Karpas-422 (cell line): ENCODE measurements around the gene FXYD7. TPM values are rescaled to one million over a fixed set of nuclear protein-coding genes. Genes with fewer than 3 reads are reported as not detected.

Experiments
- DNase-seq: peaks from one replicate; pipeline ENCODE4 v3.0.0-alpha.2; 2015
- H2AFZ ChIP-seq: fragments of 200-600 bp; sonication (generic); 2 replicates; pipeline ENCODE4 v1.6.1; 2014; ENCODE audit warnings: antibody characterized with exemption, low read length, mixed read lengths
- H3K27ac ChIP-seq: fragments of 200-600 bp; sonication (generic); 2 replicates; pipeline ENCODE4 v1.5.1; 2014; ENCODE audit warnings: mild to moderate bottlenecking, low read length, moderate library complexity
- H3K27me3 ChIP-seq: fragments of 200-600 bp; sonication (generic); 2 replicates; pipeline ENCODE4 v1.6.1; 2014; ENCODE audit warnings: low read length, mixed read lengths
- H3K36me3 ChIP-seq: fragments of 200-600 bp; sonication (generic); 2 replicates; pipeline ENCODE4 v1.6.1; 2014; ENCODE audit warnings: low read length, mixed read lengths; ENCODE audit not compliant: insufficient read depth
- H3K4me1 ChIP-seq: fragments of 200-600 bp; sonication (generic); 2 replicates; pipeline ENCODE4 v1.6.1; 2014; ENCODE audit warnings: mild to moderate bottlenecking, low read length, mixed read lengths
- H3K4me2 ChIP-seq: fragments of 200-600 bp; sonication (generic); 2 replicates; pipeline ENCODE4 v1.6.1; 2014; ENCODE audit warnings: low read length, low read depth, mild to moderate bottlenecking; ENCODE audit not compliant: poor library complexity, severe bottlenecking
- H3K4me3 ChIP-seq: fragments of 200-600 bp; sonication (generic); 2 replicates; pipeline ENCODE4 v1.5.1; 2014; ENCODE audit warnings: mild to moderate bottlenecking, antibody characterized with exemption, low read length, mixed read lengths
- H3K79me2 ChIP-seq: fragments of 200-600 bp; sonication (generic); 2 replicates; pipeline ENCODE4 v1.6.1; 2014; ENCODE audit warnings: mild to moderate bottlenecking, low read length, mixed read lengths
- H3K9ac ChIP-seq: fragments of 200-600 bp; sonication (generic); 2 replicates; pipeline ENCODE4 v1.6.0; 2014; ENCODE audit warnings: low read length
- H3K9me2 ChIP-seq: fragments of 200-600 bp; sonication (generic), shearing (Covaris generic); replicated peaks from 2 replicates; pipeline ENCODE4 v1.6.0; 2014; ENCODE audit warnings: mild to moderate bottlenecking, low read length, moderate library complexity; ENCODE audit not compliant: insufficient read depth
- H3K9me3 ChIP-seq: fragments of 300-700, 200-600 bp; sonication (generic); 2 replicates; pipeline ENCODE4 v1.6.1; 2014; ENCODE audit warnings: low read length, mixed read lengths
- H4K20me1 ChIP-seq: fragments of 200-600 bp; sonication (generic); 2 replicates; pipeline ENCODE4 v1.6.1; 2014; ENCODE audit warnings: mild to moderate bottlenecking, antibody characterized with exemption, low read length, low read depth; ENCODE audit not compliant: insufficient read depth
- total RNA-seq: library from RNA; depleted of rRNA; stranded (reverse); fragments of >200 nt; shearing (Covaris generic); gene quantifications from 2 replicates; pipeline ENCODE4 v1.2.3, GENCODE V29; 2014; ENCODE audit warnings: low replicate concordance

FXYD7 gene
- total RNA-seq, 1 experiment from 2014 or later = not detected

- no peak overlapping the region for H3K4me3 ChIP-seq
- no peak overlapping the region for H3K9ac ChIP-seq
- H3K9me2 ChIP-seq = no peaks in the 10 kb centered on the region
- peaks cover 10% of the 10 kb centered on the region for H3K4me1 ChIP-seq
- H3K36me3 ChIP-seq = no peaks in the 10 kb centered on the region
- no peak overlapping the region for H2AFZ ChIP-seq
- H4K20me1 ChIP-seq = no peaks in the 10 kb centered on the region
- no peaks in the 10 kb centered on the region for H3K79me2 ChIP-seq
- no peak overlapping the region for H3K4me2 ChIP-seq
- no peak overlapping the region for H3K27ac ChIP-seq
- no peaks in the 10 kb centered on the region for H3K27me3 ChIP-seq
- no peaks in the 10 kb centered on the region for H3K9me3 ChIP-seq
- DNase-seq = no peak
These were observed 20.1 kb upstream of the FXYD7 start for GRCh38 chr19:35122687-35123551.

- H4K20me1 ChIP-seq = no peaks in the 10 kb centered on the region
- no peak overlapping the region for H3K4me2 ChIP-seq
- no peak overlapping the region for H3K4me3 ChIP-seq
These were observed 19.5 kb upstream of the FXYD7 start for GRCh38 chr19:35123573-35123972.

DNA sequence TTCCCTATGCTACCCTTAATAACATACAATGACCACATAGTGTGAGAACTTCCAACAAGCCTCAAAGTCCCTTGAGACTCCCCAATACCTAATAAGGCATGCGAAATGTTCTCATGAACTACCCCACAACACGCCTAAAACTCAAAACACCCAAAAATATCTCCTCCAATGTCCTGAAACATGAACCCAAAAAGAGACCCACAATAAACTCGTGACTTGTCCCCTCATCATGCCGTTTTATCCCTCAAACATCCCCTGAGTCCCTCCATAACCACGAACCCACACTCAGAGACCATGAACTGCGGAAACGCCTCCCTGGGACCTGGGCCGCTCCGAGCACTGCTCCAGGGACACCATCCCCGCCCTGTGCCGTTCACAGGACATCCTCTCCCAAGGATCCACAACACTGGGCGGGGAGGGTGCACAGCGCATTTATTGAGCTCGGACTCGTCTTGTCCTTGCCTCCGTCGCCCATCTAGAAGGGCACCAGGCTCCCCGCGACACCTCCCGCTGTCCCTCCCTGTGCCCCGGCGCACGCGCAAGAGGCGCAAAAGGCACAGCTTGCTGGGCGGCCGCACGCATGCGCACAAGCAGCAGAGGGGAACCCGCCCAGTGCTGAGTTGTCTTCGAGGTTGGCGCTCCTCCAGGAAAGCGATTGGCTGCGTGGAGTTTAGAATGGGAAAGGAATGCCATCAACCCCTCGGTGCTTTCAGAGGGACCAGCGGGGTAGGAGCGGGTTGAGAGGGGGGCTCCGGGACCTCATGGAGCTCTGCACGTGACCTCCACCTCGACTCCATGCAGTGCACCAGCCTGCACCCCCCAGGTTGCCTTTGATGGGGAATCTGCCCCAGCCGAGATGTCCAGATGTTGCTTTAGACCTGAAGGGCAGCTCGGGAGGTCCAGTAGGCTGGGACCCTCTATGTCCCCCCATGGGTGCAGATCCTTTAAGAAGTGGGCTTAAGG is 18.7 kb upstream of the FXYD7 start:
- Histone ChIP-seq H3K27me3 (no peaks in the 10 kb centered on the region), H3K36me3 (no peaks in the 10 kb centered on the region), H3K9ac (peak overlapping the region; percentile 47), H3K79me2 (no peaks in the 10 kb centered on the region), H3K9me2 (no peaks in the 10 kb centered on the region), H3K4me2 (peak overlapping the region; percentile 55), H3K4me1 (peaks cover 10% of the 10 kb centered on the region), H3K27ac (no peak overlapping the region), H3K4me3 (peak overlapping the region; percentile 41; the same call in 1 of the 2 replicates), H2AFZ (peak overlapping the region; percentile 72; the same call in 1 of the 2 replicates), H4K20me1 (no peaks in the 10 kb centered on the region), H3K9me3 (no peaks in the 10 kb centered on the region)
- DNase-seq = peak; percentile 92

More at GRCh38 chr19:35123573-35123972, 19.5 kb upstream of the FXYD7 start:
- no peak for DNase-seq
- Histone ChIP-seq H3K79me2 (no peaks in the 10 kb centered on the region), H3K9me3 (no peaks in the 10 kb centered on the region), H3K27ac (no peak overlapping the region), H2AFZ (no peak overlapping the region), H3K4me1 (peaks cover 10% of the 10 kb centered on the region), H3K9me2 (no peaks in the 10 kb centered on the region), H3K9ac (no peak overlapping the region), H3K36me3 (no peaks in the 10 kb centered on the region), H3K27me3 (no peaks in the 10 kb centered on the region)

DNA sequence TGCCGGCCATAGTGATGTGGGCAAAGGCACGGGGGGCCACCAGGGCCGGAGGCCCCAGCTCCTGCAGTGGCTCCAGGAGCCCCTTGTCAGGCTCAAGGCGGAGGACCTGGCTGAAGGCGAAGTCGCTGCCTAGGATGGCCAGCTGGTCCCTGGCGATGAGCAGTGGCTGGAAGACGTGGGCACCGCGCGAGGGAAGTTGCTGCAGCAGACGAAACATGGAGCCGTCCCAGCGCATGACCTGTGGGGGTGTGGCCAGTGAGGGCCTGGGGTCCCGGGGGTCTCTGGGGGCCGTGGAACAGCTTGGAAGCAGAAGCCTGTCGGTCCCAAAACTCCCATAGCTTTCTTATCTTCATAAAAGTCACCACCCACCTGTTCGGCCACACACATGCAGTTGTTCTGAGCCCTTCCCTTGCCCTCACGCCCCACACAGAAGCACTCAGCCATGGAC is 17.8 kb upstream of the FXYD7 start:
- H3K27ac ChIP-seq = no peak overlapping the region
- H4K20me1 ChIP-seq = no peaks in the 10 kb centered on the region
- no peak overlapping the region for H2AFZ ChIP-seq
- H3K36me3 ChIP-seq = no peaks in the 10 kb centered on the region
- no peak for DNase-seq
- H3K4me2 ChIP-seq = no peak overlapping the region
- H3K9me2 ChIP-seq = no peaks in the 10 kb centered on the region
- H3K79me2 ChIP-seq = no peaks in the 10 kb centered on the region
- no peak overlapping the region for H3K9ac ChIP-seq
- H3K27me3 ChIP-seq = no peaks in the 10 kb centered on the region
- H3K4me3 ChIP-seq = no peak overlapping the region
- peaks cover 10% of the 10 kb centered on the region for H3K4me1 ChIP-seq
- H3K9me3 ChIP-seq = no peaks in the 10 kb centered on the region

- no peak overlapping the region for H2AFZ ChIP-seq
These were observed 17.1 kb upstream of the FXYD7 start for GRCh38 chr19:35125749-35126623.

DNA sequence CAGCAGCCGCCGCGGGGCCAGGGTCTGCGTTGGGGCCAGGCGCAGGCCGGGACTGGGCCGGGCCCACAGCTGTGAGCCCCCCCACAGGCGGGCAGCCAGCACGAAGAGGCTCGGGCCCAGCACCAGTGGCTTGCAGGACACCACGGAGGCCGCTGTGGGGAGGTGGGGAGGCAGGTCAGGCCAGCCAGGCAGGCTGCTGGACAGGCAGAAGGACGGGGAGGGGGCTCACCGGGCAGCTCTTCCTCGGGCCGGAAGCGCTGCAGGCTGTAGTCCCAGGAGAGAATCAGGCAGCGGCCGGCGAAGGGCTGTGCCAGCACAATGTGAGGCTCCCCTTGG is 16.5 kb upstream of the FXYD7 start:
- no peaks in the 10 kb centered on the region for H3K27me3 ChIP-seq
- H3K36me3 ChIP-seq = no peaks in the 10 kb centered on the region
- DNase-seq = no peak
- no peak overlapping the region for H3K27ac ChIP-seq
- no peaks in the 10 kb centered on the region for H4K20me1 ChIP-seq
- no peak overlapping the region for H3K9ac ChIP-seq
- H3K9me3 ChIP-seq = no peaks in the 10 kb centered on the region
- H3K9me2 ChIP-seq = no peaks in the 10 kb centered on the region
- no peak overlapping the region for H3K4me2 ChIP-seq
- no peak overlapping the region for H3K4me3 ChIP-seq
- H2AFZ ChIP-seq = no peak overlapping the region
- H3K4me1 ChIP-seq = peaks cover 10% of the 10 kb centered on the region
- H3K79me2 ChIP-seq = no peaks in the 10 kb centered on the region

More at GRCh38 chr19:35125749-35126623, 17.1 kb upstream of the FXYD7 start:
- no peak overlapping the region for H3K4me3 ChIP-seq
- no peaks in the 10 kb centered on the region for H4K20me1 ChIP-seq
- H3K4me1 ChIP-seq = peaks cover 10% of the 10 kb centered on the region
- no peak overlapping the region for H3K9ac ChIP-seq
- no peak overlapping the region for H3K4me2 ChIP-seq
- H3K79me2 ChIP-seq = no peaks in the 10 kb centered on the region
- H3K9me3 ChIP-seq = no peaks in the 10 kb centered on the region
- no peaks in the 10 kb centered on the region for H3K36me3 ChIP-seq
- no peaks in the 10 kb centered on the region for H3K9me2 ChIP-seq
- DNase-seq = no peak
- H3K27ac ChIP-seq = no peak overlapping the region
- H3K27me3 ChIP-seq = no peaks in the 10 kb centered on the region

- Histone ChIP-seq H3K9me3 (no peaks in the 10 kb centered on the region), H3K36me3 (no peaks in the 10 kb centered on the region), H2AFZ (no peak overlapping the region), H4K20me1 (no peaks in the 10 kb centered on the region), H3K27me3 (no peaks in the 10 kb centered on the region), H3K27ac (no peak overlapping the region), H3K79me2 (no peaks in the 10 kb centered on the region), H3K4me1 (peaks cover 10% of the 10 kb centered on the region), H3K9me2 (no peaks in the 10 kb centered on the region), H3K4me3 (no peak overlapping the region), H3K4me2 (no peak overlapping the region), H3K9ac (no peak overlapping the region)
- DNase-seq = no peak
These were observed 15.2 kb upstream of the FXYD7 start for GRCh38 chr19:35127871-35128270.
